H1 (cell line): ENCODE measurements around the gene TNFRSF18. TPM values are rescaled to one million over a fixed set of nuclear protein-coding genes. Genes with fewer than 3 reads are reported as not detected.

ENCODE experiments used
- SP2 ChIP-seq: IDR thresholded peaks from 2 replicates; pipeline ENCODE4 v1.6.1; 2012; ENCODE audit warnings: mild to moderate bottlenecking, low read length, inconsistent platforms
- polyA plus RNA-seq, 7 experiments: library from polyadenylated mRNA; depleted of rRNA in 3 of 7; stranded (reverse) in 5 of 7; unstranded in 2 of 7; fragments of >200 nt in 5 of 7; fragments of 200-250 nt in 2 of 7; gene quantifications; 1 replicate in 5 of 7; 2 replicates in 1 of 7; 4 replicates in 1 of 7; pipeline versions ENCODE4 v1.2.1 to v1.2.3, GENCODE V29; 2011 to 2013; ENCODE audit warnings: missing spikeins in 2 of 7, mixed read lengths in 2 of 7
- total RNA-seq: library from RNA; stranded (reverse); fragmentation: NEBNext Ultra II Directional; extraction: Animal tissue kit (Norgen Biotek cat#: 25700); gene quantifications from 2 replicates; pipeline ENCODE4 v1.2.1, GENCODE V29; 2021
- TF ChIP-seq, protein P1 (sequence below): fragments of 300-600 bp; sonication (generic); IDR thresholded peaks from 2 replicates; pipeline ENCODE4 v1.7.1; 2012; ENCODE audit warnings: low read length, moderate library complexity, mild to moderate bottlenecking, inconsistent platforms; ENCODE audit not compliant: insufficient replicate concordance

The TNFRSF18 gene
- total and polyA plus RNA-seq, 2 of the 8 experiments (the other 6 are each of a cell fraction or from before 2014, with no cell fraction given) = 1.5 to 2.5 TPM

GRCh38 chr1:1157033-1157365 is 49.4 kb downstream of the TNFRSF18 start (continued):
- TF ChIP-seq, protein P1, sequence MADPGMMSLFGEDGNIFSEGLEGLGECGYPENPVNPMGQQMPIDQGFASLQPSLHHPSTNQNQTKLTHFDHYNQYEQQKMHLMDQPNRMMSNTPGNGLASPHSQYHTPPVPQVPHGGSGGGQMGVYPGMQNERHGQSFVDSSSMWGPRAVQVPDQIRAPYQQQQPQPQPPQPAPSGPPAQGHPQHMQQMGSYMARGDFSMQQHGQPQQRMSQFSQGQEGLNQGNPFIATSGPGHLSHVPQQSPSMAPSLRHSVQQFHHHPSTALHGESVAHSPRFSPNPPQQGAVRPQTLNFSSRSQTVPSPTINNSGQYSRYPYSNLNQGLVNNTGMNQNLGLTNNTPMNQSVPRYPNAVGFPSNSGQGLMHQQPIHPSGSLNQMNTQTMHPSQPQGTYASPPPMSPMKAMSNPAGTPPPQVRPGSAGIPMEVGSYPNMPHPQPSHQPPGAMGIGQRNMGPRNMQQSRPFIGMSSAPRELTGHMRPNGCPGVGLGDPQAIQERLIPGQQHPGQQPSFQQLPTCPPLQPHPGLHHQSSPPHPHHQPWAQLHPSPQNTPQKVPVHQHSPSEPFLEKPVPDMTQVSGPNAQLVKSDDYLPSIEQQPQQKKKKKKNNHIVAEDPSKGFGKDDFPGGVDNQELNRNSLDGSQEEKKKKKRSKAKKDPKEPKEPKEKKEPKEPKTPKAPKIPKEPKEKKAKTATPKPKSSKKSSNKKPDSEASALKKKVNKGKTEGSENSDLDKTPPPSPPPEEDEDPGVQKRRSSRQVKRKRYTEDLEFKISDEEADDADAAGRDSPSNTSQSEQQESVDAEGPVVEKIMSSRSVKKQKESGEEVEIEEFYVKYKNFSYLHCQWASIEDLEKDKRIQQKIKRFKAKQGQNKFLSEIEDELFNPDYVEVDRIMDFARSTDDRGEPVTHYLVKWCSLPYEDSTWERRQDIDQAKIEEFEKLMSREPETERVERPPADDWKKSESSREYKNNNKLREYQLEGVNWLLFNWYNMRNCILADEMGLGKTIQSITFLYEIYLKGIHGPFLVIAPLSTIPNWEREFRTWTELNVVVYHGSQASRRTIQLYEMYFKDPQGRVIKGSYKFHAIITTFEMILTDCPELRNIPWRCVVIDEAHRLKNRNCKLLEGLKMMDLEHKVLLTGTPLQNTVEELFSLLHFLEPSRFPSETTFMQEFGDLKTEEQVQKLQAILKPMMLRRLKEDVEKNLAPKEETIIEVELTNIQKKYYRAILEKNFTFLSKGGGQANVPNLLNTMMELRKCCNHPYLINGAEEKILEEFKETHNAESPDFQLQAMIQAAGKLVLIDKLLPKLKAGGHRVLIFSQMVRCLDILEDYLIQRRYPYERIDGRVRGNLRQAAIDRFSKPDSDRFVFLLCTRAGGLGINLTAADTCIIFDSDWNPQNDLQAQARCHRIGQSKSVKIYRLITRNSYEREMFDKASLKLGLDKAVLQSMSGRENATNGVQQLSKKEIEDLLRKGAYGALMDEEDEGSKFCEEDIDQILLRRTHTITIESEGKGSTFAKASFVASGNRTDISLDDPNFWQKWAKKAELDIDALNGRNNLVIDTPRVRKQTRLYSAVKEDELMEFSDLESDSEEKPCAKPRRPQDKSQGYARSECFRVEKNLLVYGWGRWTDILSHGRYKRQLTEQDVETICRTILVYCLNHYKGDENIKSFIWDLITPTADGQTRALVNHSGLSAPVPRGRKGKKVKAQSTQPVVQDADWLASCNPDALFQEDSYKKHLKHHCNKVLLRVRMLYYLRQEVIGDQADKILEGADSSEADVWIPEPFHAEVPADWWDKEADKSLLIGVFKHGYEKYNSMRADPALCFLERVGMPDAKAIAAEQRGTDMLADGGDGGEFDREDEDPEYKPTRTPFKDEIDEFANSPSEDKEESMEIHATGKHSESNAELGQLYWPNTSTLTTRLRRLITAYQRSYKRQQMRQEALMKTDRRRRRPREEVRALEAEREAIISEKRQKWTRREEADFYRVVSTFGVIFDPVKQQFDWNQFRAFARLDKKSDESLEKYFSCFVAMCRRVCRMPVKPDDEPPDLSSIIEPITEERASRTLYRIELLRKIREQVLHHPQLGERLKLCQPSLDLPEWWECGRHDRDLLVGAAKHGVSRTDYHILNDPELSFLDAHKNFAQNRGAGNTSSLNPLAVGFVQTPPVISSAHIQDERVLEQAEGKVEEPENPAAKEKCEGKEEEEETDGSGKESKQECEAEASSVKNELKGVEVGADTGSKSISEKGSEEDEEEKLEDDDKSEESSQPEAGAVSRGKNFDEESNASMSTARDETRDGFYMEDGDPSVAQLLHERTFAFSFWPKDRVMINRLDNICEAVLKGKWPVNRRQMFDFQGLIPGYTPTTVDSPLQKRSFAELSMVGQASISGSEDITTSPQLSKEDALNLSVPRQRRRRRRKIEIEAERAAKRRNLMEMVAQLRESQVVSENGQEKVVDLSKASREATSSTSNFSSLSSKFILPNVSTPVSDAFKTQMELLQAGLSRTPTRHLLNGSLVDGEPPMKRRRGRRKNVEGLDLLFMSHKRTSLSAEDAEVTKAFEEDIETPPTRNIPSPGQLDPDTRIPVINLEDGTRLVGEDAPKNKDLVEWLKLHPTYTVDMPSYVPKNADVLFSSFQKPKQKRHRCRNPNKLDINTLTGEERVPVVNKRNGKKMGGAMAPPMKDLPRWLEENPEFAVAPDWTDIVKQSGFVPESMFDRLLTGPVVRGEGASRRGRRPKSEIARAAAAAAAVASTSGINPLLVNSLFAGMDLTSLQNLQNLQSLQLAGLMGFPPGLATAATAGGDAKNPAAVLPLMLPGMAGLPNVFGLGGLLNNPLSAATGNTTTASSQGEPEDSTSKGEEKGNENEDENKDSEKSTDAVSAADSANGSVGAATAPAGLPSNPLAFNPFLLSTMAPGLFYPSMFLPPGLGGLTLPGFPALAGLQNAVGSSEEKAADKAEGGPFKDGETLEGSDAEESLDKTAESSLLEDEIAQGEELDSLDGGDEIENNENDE = no peak
- TF ChIP-seq SP2 = no peak
